Sigmoid colon (tissue), 7 donors: ENCODE data around the gene CDC42BPB. TPM values are rescaled to one million over a fixed set of nuclear protein-coding genes. Genes with fewer than 3 reads are reported as not detected.

ENCODE experiments used
- DNase-seq: peaks from one replicate; pipeline ENCODE4 v3.0.0-alpha.2; 2019
- H3K27ac ChIP-seq, 4 donors: fragments of 200-600 bp; sonication (generic); one replicate each; pipeline ENCODE4 v1.5.1; 2016 to 2019; ENCODE audit warnings: mild to moderate bottlenecking in 1 of 4
- H3K27me3 ChIP-seq, 3 donors: fragments of 200-600 bp; sonication (generic); one replicate each; pipeline ENCODE4 v1.5.1; 2019; ENCODE audit warnings: mild to moderate bottlenecking in 1 of 3
- H3K36me3 ChIP-seq, 4 donors: fragments of 200-600 bp; sonication (generic); one replicate each; pipeline ENCODE4 v1.5.1; 2016 to 2019
- H3K4me1 ChIP-seq, 4 donors: fragments of 200-600 bp; sonication (generic); one replicate each; pipeline ENCODE4 v1.5.1; 2017 to 2019
- H3K4me3 ChIP-seq, 4 donors: fragments of 200-600 bp; sonication (generic); one replicate each; pipeline ENCODE4 v1.5.1; 2017 to 2019; ENCODE audit warnings: mild to moderate bottlenecking in 2 of 4, moderate library complexity in 1 of 4
- H3K9me3 ChIP-seq, 4 donors: fragments of 200-600 bp in 3 of 4; sonication (generic) in 3 of 4; one replicate each; pipeline versions ENCODE4 v1.5.1 to v1.6.1; 2013 to 2019
- CTCF ChIP-seq, 4 experiments: fragments of 450-650 bp in 3 of 4; fragments of 200-600 bp in 1 of 4; IDR thresholded peaks; one replicate each; pipeline ENCODE4 v1.5.1; 2016 to 2019; ENCODE audit warnings: antibody characterized with exemption in 4 of 4, mild to moderate bottlenecking in 3 of 4, moderate library complexity in 2 of 4
- EP300 ChIP-seq, 4 donors: sonication (generic); formaldehyde crosslinking; IDR thresholded peaks; one replicate each; pipeline ENCODE4 v1.6.1; 2017; ENCODE audit warnings: antibody characterized with exemption in 4 of 4
- POLR2A ChIP-seq, 2 donors: fragments of 450-650 bp; IDR thresholded peaks; one replicate each; pipeline ENCODE4 v1.6.1; 2016; ENCODE audit warnings: antibody characterized with exemption in 2 of 2, mild to moderate bottlenecking in 2 of 2, moderate library complexity in 2 of 2
- POLR2AphosphoS5 ChIP-seq, 4 donors: sonication (generic); formaldehyde crosslinking; IDR thresholded peaks; one replicate each; pipeline ENCODE4 v1.6.1; 2017; ENCODE audit warnings: antibody characterized with exemption in 4 of 4
- WGBS, 2 donors: extraction: QIAGEN DNeasy Blood & Tissue Kit; methylation state at CpG; one replicate each; pipeline ENCODE4 v1.1.7; 2013; 5-methylcytosine and 5-hydroxymethylcytosine counted together
- intact Hi-C: fragments of 100-400 bp; cut with DNase I; formaldehyde crosslinking; loops from one replicate; pipeline ENCODE4 v1.15.1; 2023
- polyA plus RNA-seq, 3 donors: library from polyadenylated mRNA; stranded (reverse); fragments of 200-250 nt; gene quantifications; one replicate each; pipeline ENCODE4 v1.2.3, GENCODE V29; 2013
- total RNA-seq, 4 donors: library from RNA; depleted of rRNA; stranded (reverse); fragments of >200 nt; gene quantifications; one replicate each; pipeline ENCODE4 v1.1.0, GENCODE V29; 2016
- donor health status: healthy with polysubstance abuse.
- donor health status: Bipolar disorder and iron deficiency.
- donor health status: healthy.

Gene CDC42BPB
- total and polyA plus RNA-seq, 7 donors: 18.0 to 82.3 (median 58.5) TPM

GRCh38 chr14:102937331-102938175 lies 119.8 kb downstream of the CDC42BPB start:
- Histone ChIP-seq H3K4me3 (no peak overlapping the region), H3K36me3 (peaks cover 18 to 77% (median 48%) of the 10 kb centered on the region in 4 donors), H3K27me3 (no peaks in the 10 kb centered on the region), H3K9me3 (no peaks in the 10 kb centered on the region), H3K4me1 (peaks cover 0 to 18% (median 12%) of the 10 kb centered on the region in 4 donors), H3K27ac (no peak overlapping the region)
- 93 to 96% methylated on average over 22 of the region's 22 CpGs for WGBS, 2 donors
- TF ChIP-seq CTCF (IDR thresholded peaks at IDR 0.05) (no peak), EP300 (IDR thresholded peaks at IDR 0.05) (no peak), POLR2AphosphoS5 (IDR thresholded peaks at IDR 0.05) (no peak), POLR2A (IDR thresholded peaks at IDR 0.05) (no peak)
- DNase-seq: no peak
- intact Hi-C loops: no loop called here

- H3K27ac ChIP-seq: no peak overlapping the region
- H3K4me1 ChIP-seq: peaks cover 0 to 10% (median 7%) of the 10 kb centered on the region in 4 donors
- intact Hi-C loops: no loop called here
- peaks cover 0 to 5% (median 3%) of the 10 kb centered on the region in 3 donors for H3K27me3 ChIP-seq
- no peak for TF ChIP-seq EP300 (IDR thresholded peaks at IDR 0.05)
- TF ChIP-seq POLR2AphosphoS5 (IDR thresholded peaks at IDR 0.05): no peak
- no peak for TF ChIP-seq CTCF (IDR thresholded peaks at IDR 0.05)
- TF ChIP-seq POLR2A (IDR thresholded peaks at IDR 0.05): no peak
- no peaks in the 10 kb centered on the region for H3K9me3 ChIP-seq
- no peak for DNase-seq
- H3K4me3 ChIP-seq: no peak overlapping the region
- WGBS, 2 donors: 88 to 92% methylated on average over 4 of the region's 4 CpGs
- H3K36me3 ChIP-seq: peaks cover 18 to 71% (median 40%) of the 10 kb centered on the region in 4 donors
Observed at GRCh38 chr14:102935756-102936155, 121.6 kb downstream of the CDC42BPB start.

GRCh38 chr14:102933618-102934231 lies 123.6 kb downstream of the CDC42BPB start:
- TF ChIP-seq EP300 (IDR thresholded peaks at IDR 0.05): no peak
- no peak for TF ChIP-seq POLR2A (IDR thresholded peaks at IDR 0.05)
- no peak for TF ChIP-seq POLR2AphosphoS5 (IDR thresholded peaks at IDR 0.05)
- TF ChIP-seq CTCF (IDR thresholded peaks at IDR 0.05): no peak
- peaks cover 10 to 51% (median 30%) of the 10 kb centered on the region in 4 donors for H3K36me3 ChIP-seq
- 94% methylated on average over 20 of the region's 20 CpGs for WGBS, 2 donors
- intact Hi-C loops: no loop called here
- H3K27me3 ChIP-seq: peaks cover 19 to 25% (median 24%) of the 10 kb centered on the region in 3 donors
- H3K4me3 ChIP-seq: no peak overlapping the region
- H3K9me3 ChIP-seq: no peaks in the 10 kb centered on the region
- DNase-seq: no peak
- peaks cover 0 to 22% (median 21%) of the 10 kb centered on the region in 4 donors for H3K4me1 ChIP-seq
- H3K27ac ChIP-seq: no peak overlapping the region

GRCh38 chr14:102932484-102933248 lies 124.7 kb downstream of the CDC42BPB start:
- H3K27ac ChIP-seq: no peak overlapping the region
- H3K4me1 ChIP-seq: peaks cover 0 to 30% (median 30%) of the 10 kb centered on the region in 4 donors
- DNase-seq: no peak
- peaks cover 28 to 36% (median 32%) of the 10 kb centered on the region in 3 donors for H3K27me3 ChIP-seq
- H3K9me3 ChIP-seq: no peaks in the 10 kb centered on the region
- WGBS, 2 donors: 77 to 92% methylated on average over 26 of the region's 26 CpGs
- no peak for TF ChIP-seq POLR2A (IDR thresholded peaks at IDR 0.05)
- TF ChIP-seq EP300 (IDR thresholded peaks at IDR 0.05): no peak
- no peak for TF ChIP-seq POLR2AphosphoS5 (IDR thresholded peaks at IDR 0.05)
- no peak for TF ChIP-seq CTCF (IDR thresholded peaks at IDR 0.05)
- intact Hi-C loops: no loop called here
- H3K36me3 ChIP-seq: peaks cover 3 to 41% (median 21%) of the 10 kb centered on the region in 4 donors
- no peak overlapping the region for H3K4me3 ChIP-seq
